SHP77 (cell line): ENCODE measurements around the gene HSBP1.

Experiments
- DNase-seq, 2 experiments: peaks; one replicate each; lab custom pipeline; 2025; lab: John Stamatoyannopoulos, UW

Gene HSBP1

DNA sequence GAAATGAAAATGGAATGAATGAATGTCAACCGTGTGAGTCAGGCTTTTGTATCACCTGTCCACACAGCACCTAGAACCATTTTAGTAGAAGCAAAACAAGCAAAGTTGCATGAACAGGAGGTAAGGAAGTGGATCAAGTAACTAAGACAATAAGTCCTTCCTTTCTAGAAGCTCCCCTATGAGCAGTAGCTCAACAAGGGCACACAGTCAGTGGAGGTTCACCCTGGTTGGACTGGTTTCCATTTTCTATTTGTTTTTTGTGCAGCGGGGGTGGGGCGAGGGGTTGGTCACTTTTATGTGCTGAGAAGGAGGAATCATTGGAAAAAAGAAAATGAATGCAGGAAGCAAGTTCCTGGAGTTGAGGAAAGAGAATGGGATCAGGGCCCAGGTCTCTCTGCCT lies 4.0 kb upstream of the HSBP1 start:
- DNase-seq: no peak

DNA sequence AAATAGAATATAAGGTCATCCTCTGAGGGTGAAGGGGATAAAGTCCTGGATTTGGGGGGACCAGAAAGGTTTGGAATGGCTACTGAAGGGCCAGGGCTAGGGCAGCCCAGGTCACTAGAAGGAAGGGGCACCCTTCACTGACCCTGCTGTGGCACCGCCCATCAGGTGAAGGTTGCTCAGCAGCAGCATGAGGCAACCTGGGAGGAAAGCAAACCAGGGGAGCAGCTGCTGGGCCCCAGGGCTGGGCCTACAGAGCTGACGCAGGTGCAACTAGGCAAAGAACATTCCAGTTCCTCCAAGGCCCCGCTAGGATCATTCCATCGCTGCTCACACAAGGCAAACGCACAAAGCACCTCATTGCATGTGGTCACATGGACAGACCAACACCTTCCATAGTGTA lies 3.4 kb upstream of the HSBP1 start:
- DNase-seq: no peak

DNA sequence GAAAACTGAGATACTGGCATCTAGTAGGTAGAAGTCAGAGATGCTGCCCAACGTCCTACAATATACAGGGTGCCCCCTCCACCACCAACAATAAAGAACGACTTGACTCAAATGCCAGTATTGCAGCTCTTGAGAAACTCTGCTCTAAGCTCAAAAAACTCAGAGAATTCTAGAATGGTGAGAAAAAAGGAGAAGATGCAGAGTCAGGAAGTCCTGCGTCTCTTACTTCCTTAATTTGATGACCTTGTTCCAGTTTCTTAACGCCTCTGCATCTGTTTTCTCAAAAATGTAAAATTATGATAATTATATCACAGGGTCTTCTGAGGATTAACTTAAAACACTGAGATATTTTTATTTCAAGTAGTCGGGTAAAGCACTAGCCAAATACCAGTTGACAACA lies 1.7 kb upstream of the HSBP1 start:
- DNase-seq: no peak

- no peak for DNase-seq
These were observed 1.0 kb upstream of the HSBP1 start for GRCh38 chr16:83806731-83807130.

- no peak for DNase-seq
These were observed 460 bp upstream of the HSBP1 start for GRCh38 chr16:83807327-83807709.

- DNase-seq: no peak
These were observed 816 bp downstream of the HSBP1 start for GRCh38 chr16:83808573-83809014.

- DNase-seq: no peak
These were observed 1.3 kb downstream of the HSBP1 start for GRCh38 chr16:83809092-83809491.

- no peak for DNase-seq
These were observed 3.1 kb downstream of the HSBP1 start for GRCh38 chr16:83810901-83811300.

DNA sequence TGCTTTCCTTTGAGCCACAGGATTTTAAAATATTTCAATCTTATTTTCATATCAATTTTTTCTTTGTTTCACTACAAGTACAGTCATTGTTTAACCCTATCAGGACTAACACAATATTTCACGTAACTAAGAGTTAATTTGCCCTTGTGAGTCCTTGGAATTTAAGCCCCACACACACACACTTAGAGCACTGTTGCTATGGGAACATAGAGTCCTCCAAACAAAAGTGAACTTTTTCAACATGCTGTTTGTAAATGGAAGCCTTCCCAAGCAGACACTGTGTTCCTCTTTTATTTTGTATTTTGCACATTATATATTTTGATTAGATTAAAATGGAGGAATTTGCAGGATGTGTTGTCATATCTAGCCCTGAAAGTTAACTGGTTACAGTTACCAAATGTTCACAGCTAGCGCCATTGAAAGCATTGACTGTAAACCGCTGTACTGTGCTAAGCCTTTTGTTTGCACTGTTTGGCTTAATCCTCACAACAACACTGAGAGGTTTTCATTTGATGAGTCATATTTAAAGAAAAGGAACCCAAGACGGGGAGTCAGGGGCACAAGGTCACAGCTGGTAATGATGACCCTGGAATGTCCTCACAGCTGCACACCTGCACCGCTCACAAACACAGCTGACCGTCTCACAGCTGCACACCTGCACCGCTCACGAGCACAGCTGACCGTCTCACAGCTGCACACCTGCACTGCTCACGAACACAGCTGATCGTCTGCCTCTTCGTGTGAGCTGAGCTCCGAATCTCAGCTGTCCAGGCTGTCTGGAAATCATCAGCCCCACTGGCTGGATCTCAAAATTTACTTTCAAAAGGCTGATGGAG lies 6.3 kb downstream of the HSBP1 start:
- peak; percentile 96 to 97 for DNase-seq

DNA sequence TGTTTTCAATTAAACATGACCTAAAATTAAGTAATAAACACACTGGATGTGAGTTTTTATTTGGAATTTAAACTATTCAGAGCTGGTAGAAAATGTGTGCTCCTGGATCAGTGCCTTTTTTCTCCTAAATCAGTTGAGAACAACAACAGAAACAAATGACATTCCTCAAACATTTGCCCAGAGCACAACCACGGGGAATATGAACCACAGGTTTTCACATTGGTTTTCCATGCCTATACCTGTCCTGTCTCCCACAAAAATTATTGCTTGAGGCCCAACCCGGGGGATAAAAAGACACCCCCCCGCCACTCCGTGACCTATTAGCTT lies 6.8 kb downstream of the HSBP1 start:
- DNase-seq: peak in 1 of 2 experiments; percentile 58

DNA sequence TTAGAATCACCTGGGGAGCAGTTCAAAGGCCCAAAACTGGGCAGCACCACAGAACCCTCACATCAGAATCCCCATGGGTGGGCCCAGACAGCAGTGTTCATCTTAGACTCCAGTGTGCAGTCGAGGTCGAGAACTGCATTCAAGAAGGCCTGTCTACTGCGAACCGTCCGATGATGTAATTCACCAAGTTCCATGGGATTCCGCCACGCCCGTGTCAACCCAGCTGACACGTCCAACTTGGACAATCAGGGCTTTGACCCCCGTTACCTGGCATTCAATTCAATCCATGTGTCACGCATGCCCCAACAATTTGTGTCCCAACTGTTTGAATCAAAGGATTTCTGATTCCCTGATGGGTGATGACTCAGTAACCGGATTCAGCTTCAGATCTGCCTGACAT lies 9.2 kb downstream of the HSBP1 start:
- DNase-seq: no peak

GRCh38 chr16:83818276-83818675 lies 10.5 kb downstream of the HSBP1 start:
- no peak for DNase-seq

DNA sequence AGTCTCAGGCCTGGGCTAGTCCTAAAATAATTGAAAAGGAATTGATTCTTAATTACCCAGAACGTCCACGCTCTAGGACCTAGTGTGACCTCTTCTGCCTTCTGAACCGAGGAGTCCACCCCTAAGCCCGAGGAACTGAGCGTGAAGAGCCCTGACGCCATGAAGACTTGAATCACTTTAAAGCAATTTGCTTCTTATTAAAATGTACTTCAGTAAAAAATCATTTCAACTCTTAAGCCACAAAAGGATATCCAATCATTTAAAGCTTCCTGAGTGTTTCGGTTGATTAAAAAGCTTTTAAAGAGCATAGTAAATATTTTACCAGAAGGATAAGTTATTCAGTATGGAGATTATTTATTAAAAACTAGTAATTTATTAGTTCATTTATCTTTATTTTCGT lies 11.6 kb downstream of the HSBP1 start:
- DNase-seq: no peak

DNA sequence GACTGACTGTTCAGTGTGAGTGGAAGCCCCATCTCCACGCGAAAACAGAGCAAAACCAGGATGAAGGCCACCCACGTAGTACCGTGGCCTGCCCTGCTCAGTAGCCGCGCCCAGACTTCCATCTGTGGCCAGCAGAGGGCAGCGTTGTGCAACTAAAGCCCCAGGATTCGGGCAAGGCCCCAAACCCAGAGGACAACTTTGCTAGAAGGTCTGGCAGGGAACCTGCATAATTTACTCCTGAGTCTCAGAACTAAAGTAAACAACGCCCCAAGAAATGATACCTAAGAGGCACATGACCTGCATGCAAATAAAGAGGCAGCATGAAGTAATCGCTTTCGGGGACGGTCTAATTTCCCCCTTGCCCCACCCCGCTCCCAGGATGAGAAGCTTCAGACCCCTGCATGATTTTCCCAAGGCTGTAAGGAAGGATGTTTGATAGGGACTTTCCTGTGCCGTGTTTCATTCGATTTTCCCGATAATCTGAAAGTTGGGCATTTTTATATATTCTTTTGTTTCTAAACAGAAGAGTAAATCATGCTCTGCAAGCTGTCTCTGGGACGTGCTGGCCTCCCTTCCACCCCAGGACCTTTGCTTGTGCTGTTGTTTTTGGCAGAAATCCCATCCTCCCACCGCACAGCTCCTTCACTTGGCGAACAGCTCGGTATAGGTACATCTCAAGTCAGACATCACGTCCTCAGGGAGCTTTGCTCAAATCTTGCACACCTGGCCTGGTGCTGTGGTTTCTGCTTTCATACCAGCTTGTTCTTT lies 18.6 kb downstream of the HSBP1 start:
- peak; percentile 56 to 66 for DNase-seq

DNA sequence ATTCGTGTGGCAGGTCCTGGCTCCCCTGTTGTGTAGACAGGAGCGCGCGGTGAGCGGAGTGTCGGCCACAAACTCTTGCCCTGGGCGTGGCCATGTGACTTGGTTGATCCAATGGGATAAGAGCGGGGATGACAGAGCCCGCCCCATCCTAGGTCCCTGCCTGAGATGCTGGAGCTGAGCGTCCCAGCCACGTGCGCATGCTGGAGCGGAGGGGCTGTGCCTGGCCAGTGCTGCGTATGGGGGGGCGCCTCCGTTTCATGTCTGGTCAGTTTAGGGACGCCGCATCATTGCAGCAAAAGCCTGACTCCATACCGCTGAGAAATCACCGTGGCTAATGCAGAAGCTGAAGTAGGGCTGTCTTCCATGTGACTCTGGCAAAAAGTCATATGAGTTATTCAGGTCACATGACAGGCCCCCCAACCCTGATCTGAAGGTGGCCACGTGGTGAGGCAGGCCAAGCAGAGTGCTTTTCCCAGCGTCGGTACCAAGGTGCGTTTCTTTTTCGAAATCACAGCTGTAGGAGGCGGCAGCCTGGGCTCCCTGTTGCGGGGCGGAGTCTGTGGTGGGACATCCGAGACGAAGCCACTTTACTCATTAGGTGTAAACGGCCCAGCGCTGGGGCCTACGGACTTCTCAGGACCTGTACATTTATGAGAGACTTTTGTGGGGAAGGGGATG lies 22.5 kb downstream of the HSBP1 start:
- DNase-seq: no peak

DNA sequence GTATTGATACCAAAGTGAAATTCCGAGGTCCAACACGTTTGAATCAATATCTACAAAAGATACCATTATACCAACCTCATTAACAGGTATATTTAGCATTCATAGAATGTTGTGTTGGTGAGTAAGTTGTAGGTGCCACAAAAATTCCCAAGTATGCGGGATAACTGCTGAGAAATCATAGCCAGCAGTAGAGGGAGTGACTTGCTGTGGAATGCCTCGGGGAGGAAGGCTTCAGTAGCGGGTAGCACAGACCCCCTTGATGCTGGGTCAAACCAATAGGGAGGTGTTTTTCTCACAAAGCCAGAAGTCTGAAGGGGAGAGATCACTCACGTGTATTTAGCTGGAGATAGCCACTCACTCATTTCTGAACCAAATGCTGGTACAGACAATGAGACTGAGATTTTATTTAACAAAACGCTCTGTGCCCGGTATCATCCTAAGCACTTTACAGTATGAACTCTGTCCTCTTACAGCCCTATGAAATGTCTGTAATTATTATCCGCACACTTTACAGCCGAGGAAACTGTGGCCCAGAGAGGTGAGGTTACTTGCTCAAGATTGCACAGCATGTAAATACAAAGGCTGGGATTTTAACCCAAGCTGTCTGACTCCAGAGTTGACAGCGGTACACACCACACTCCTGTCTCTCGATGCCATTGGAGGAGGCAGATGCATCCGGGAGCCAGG lies 23.1 kb downstream of the HSBP1 start:
- no peak for DNase-seq

- DNase-seq: no peak
These were observed 23.7 kb downstream of the HSBP1 start for GRCh38 chr16:83831456-83831987.

- DNase-seq: no peak
These were observed 26.1 kb downstream of the HSBP1 start for GRCh38 chr16:83833921-83834320.

DNA sequence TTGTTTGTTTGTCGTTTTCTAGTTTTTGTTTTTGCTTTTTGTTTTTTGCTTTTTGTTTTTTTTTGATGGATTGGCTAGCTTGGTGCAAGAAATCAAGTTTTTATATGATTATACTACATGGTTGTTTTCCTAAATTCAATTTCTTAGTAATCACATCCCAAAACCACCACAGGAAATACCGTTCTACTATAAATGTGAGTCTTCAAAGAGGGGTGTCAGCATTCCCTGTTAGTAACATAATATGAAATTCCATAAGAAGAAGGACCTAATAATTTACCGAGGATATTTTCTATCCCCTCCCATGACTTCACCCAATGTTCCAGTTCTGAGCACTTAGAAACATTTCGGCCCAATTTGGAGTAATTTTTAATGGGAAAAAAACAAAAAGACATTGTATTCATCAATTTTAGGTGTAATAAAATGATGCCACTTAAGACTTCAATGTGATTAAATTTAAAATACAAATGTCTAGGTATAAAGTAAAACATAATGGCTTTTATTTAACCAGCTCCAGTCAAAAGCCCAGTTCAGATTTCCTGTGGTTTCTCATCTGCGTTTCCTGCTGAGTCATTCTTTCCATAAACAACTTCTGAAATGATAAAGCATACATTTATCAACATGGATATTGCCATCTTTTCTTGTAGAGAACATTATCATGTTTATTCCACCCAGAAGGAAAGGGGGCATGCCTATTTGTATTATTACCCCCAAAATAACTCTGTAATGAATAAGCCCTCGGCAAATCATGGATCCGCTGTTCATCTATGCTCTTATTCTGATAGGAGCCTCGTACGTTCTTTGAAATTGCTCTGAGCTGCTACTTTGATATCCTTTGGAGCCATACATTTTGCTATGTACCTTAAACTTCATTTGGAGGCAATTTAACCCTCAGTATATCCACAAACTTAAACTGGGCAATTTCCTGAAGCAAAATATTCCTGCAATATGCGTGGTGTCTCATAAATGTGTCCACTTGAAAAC lies 28.1 kb downstream of the HSBP1 start:
- no peak for DNase-seq

GRCh38 chr16:83837566-83837965 lies 29.8 kb downstream of the HSBP1 start:
- DNase-seq: no peak

DNA sequence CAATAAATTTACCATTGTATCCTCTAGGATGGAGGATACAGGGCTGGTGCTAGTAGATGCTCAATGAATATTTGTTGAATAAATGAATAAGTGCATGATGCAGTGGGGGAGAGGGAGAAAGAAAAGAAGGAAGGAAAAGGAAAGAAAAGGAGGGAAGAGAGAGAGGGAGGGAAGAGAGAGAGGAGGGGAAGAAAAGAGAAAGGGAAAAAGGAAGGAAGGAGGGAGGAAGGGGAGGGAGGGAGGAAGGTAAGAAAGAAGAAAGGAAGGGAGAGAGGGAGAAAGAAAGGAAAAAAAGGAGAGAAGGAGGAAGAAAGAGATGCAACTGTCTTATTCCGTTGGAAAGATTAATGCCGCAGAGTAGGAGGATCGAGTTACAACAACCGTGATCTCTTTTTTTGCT lies 30.4 kb downstream of the HSBP1 start:
- DNase-seq: no peak
